Esophagus squamous epithelium (tissue), 4 donors: Measurements from ENCODE around the gene SYNE3.
A peak's percentile ranks its signal among the peaks of the same experiment; 100 is the strongest.

Experiments
- CTCF ChIP-seq, 6 experiments: fragments of 450-650 bp in 4 of 6; fragments of 200-600 bp in 2 of 6; sonication (generic) in 2 of 6; IDR thresholded peaks; one replicate each; pipeline ENCODE4 v1.5.1; 2016 to 2019; ENCODE audit warnings: antibody characterized with exemption in 6 of 6, mild to moderate bottlenecking in 4 of 6, moderate library complexity in 4 of 6
- POLR2A ChIP-seq, 4 donors: fragments of 450-650 bp; IDR thresholded peaks; one replicate each; pipeline ENCODE4 v1.6.1; 2017; ENCODE audit warnings: antibody characterized with exemption in 4 of 4, mild to moderate bottlenecking in 4 of 4, moderate library complexity in 3 of 4

GRCh38 chr14:95516554-95517181 is at the start of gene SYNE3:
- TF ChIP-seq CTCF (IDR thresholded peaks at IDR 0.05) (no peak), POLR2A (IDR thresholded peaks at IDR 0.05) (peak in 1 of 4 donors; percentile 43)
